GM12878 (cell line): ENCODE results near the gene SARM1. TPM values are rescaled to one million over a fixed set of nuclear protein-coding genes. Genes with fewer than 3 reads are reported as not detected.

Experiments
- ATAC-seq: fragments of 200-7000 bp; cut with Tn5 transposase; 3 replicates; pipeline ENCODE4 v1.9.1; 2020; ENCODE audit warnings: mild to moderate bottlenecking, moderate library complexity
- BruUV-seq: library from RNA; stranded (reverse); fragments of 400-500 nt; replicated peaks from 2 replicates; lab custom pipeline; 2021; lab: Mats Ljungman, UMichigan
- CTCF ChIA-PET: fragments of 300-600 bp; sonication (Branson Sonifier 250); formaldehyde crosslinking; extraction: SDS; loops from one replicate; lab custom pipeline; 2021; ENCODE audit warnings: inconsistent platforms; lab: Yijun Ruan, JAX
- POLR2A ChIA-PET: fragments of 350-600 bp; formaldehyde crosslinking; extraction: SDS; loops from one replicate; lab custom pipeline; 2021; ENCODE audit warnings: inconsistent platforms; lab: Charles Lee
- RAD21 ChIA-PET: fragments of 300-600 bp; sonication (Branson Sonifier 250); formaldehyde crosslinking; loops from one replicate; lab custom pipeline; 2023; ENCODE audit warnings: antibody characterized with exemption; ENCODE audit not compliant: unreplicated experiment; lab: Charles Lee
- SMC1A ChIA-PET: fragments of 300-600 bp; sonication (Branson Sonifier 250); formaldehyde crosslinking; loops from one replicate; lab custom pipeline; 2023; ENCODE audit not compliant: unreplicated experiment, uncharacterized antibody; lab: Charles Lee
- DNase-seq: peaks from one replicate; pipeline ENCODE4 v3.0.0-alpha.2; 2011; ENCODE audit warnings: low read depth, low spot score
- FAIRE-seq: peaks from 3 replicates; lab custom pipeline; 2011; peaks lifted over from hg19 to GRCh38; lab: Jason Lieb, UNC
- H2AFZ ChIP-seq: 2 replicates; pipeline ENCODE4 v1.6.0; 2011; ENCODE audit warnings: low read depth, low read length, control low read depth; ENCODE audit not compliant: control insufficient read depth
- H3K27ac ChIP-seq: 2 replicates; pipeline ENCODE4 v1.5.1; 2011; ENCODE audit warnings: control low read depth; ENCODE audit not compliant: control insufficient read depth, insufficient read depth
- H3K27me3 ChIP-seq, 2 experiments: replicated peaks in 1 of 2; 2 replicates each; pipeline versions ENCODE4 v1.6.0 to v1.6.1; 2011; ENCODE audit warnings: low read length in 1 of 2; ENCODE audit not compliant: control insufficient read depth in 2 of 2, insufficient read depth in 2 of 2
- H3K36me3 ChIP-seq, 2 experiments: 2 replicates each; pipeline ENCODE4 v1.5.1; 2011; ENCODE audit warnings: low read length in 1 of 2; ENCODE audit not compliant: control insufficient read depth in 2 of 2, insufficient read depth in 2 of 2
- H3K4me1 ChIP-seq: 2 replicates; pipeline ENCODE4 v1.6.1; 2011; ENCODE audit warnings: mild to moderate bottlenecking, low read length, moderate library complexity, mixed read lengths; ENCODE audit not compliant: control insufficient read depth, insufficient read depth
- H3K4me2 ChIP-seq: 2 replicates; pipeline ENCODE4 v1.6.0; 2011; ENCODE audit warnings: control low read depth; ENCODE audit not compliant: control insufficient read depth, insufficient read depth
- H3K4me3 ChIP-seq: fragments of 200-600 bp; sonication (generic); 2 replicates; pipeline ENCODE4 v1.5.1; 2016
- H3K79me2 ChIP-seq: 2 replicates; pipeline ENCODE4 v1.6.0; 2011; ENCODE audit warnings: low read length; ENCODE audit not compliant: control insufficient read depth, insufficient read depth
- H3K9ac ChIP-seq: 2 replicates; pipeline ENCODE4 v1.8.0; 2011; ENCODE audit warnings: low read length, control low read depth, mixed read lengths; ENCODE audit not compliant: control insufficient read depth, insufficient read depth
- H3K9me3 ChIP-seq: replicated peaks from 3 replicates; pipeline ENCODE4 v1.5.1; 2011; ENCODE audit warnings: mild to moderate bottlenecking, low read length; ENCODE audit not compliant: control insufficient read depth, insufficient read depth
- H4K20me1 ChIP-seq: 2 replicates; pipeline ENCODE4 v1.6.0; 2011; ENCODE audit not compliant: control insufficient read depth, insufficient read depth
- ATF7 ChIP-seq: fragments of 450-650 bp; IDR thresholded peaks from 2 replicates; pipeline ENCODE4 v1.6.1; 2016; ENCODE audit warnings: low read depth, mild to moderate bottlenecking
- BACH1 ChIP-seq: fragments of 450-650 bp; IDR thresholded peaks from 2 replicates; pipeline ENCODE4 v1.6.1; 2017; ENCODE audit warnings: mild to moderate bottlenecking, borderline replicate concordance
- CTCF ChIP-seq, 3 experiments: IDR thresholded peaks in 2 of 3; conservative IDR thresholded peaks in 1 of 3; 2 replicates each; pipeline ENCODE4 v1.5.1; 2011; ENCODE audit warnings: low read depth in 3 of 3, low read length in 3 of 3, mild to moderate bottlenecking in 3 of 3, control low read depth in 2 of 3, moderate library complexity in 2 of 3, inconsistent platforms in 1 of 3, mixed read lengths in 1 of 3; ENCODE audit not compliant: control insufficient read depth in 2 of 3, insufficient read depth in 1 of 3; ENCODE audit errors: extremely low read depth in 1 of 3
- EZH2 ChIP-seq: IDR thresholded peaks from 2 replicates; pipeline ENCODE4 v1.6.1; 2012; ENCODE audit warnings: low read depth, mild to moderate bottlenecking, control low read depth, inconsistent platforms, low read length, borderline replicate concordance; ENCODE audit not compliant: control insufficient read depth
- IRF5 ChIP-seq: fragments of 450-650 bp; IDR thresholded peaks from 2 replicates; pipeline ENCODE4 v1.6.1; 2017; ENCODE audit warnings: borderline replicate concordance
- LARP7 ChIP-seq: fragments of 450-650 bp; IDR thresholded peaks from 2 replicates; pipeline ENCODE4 v1.6.1; 2017; ENCODE audit warnings: mild to moderate bottlenecking
- MAX ChIP-seq: IDR thresholded peaks from 2 replicates; pipeline ENCODE4 v1.6.1; 2012; ENCODE audit warnings: low read depth, low read length, improper control_type of control experiment
- MYB ChIP-seq: fragments of 150-350 bp; IDR thresholded peaks from 2 replicates; pipeline ENCODE4 v1.6.1; 2014; ENCODE audit warnings: mild to moderate bottlenecking, low read depth, low read length, borderline replicate concordance
- NRF1 ChIP-seq: conservative IDR thresholded peaks from 2 replicates; pipeline ENCODE4 v1.6.1; 2011; ENCODE audit warnings: mild to moderate bottlenecking, low read depth, low read length, improper control_type of control experiment
- RAD21 ChIP-seq: IDR thresholded peaks from 2 replicates; pipeline ENCODE4 v1.6.1; 2011; ENCODE audit warnings: mild to moderate bottlenecking, low read depth, low read length, moderate library complexity; ENCODE audit not compliant: insufficient read depth
- ZNF622 ChIP-seq: fragments of 450-650 bp; IDR thresholded peaks from 2 replicates; pipeline ENCODE4 v1.6.1; 2017; ENCODE audit warnings: mild to moderate bottlenecking, inconsistent platforms
- WGBS: methylation state at CpG from one replicate; pipeline ENCODE4 v1.1.6; 2016; ENCODE audit warnings: low lambda C conversion rate; ENCODE audit not compliant: insufficient replicate concordance, insufficient coverage; ENCODE audit errors: missing lambda C conversion rate; 5-methylcytosine and 5-hydroxymethylcytosine counted together
- in situ Hi-C: fragments of 300-500 bp; cut with MboI; formaldehyde crosslinking; loops from 9 replicates; pipeline ENCODE4 v1.14.3; 2018; ENCODE audit warnings: mixed read lengths
- intact Hi-C: fragments of 100-400 bp; cut with micrococcal nuclease; formaldehyde crosslinking; loops from one replicate; pipeline ENCODE4 v1.14.2; 2022; ENCODE audit not compliant: unreplicated experiment
- polyA plus RNA-seq, 11 experiments: library from polyadenylated mRNA; depleted of rRNA in 4 of 11; unstranded in 6 of 11; stranded (reverse) in 5 of 11; fragments of >200 nt; fragmentation: Nextera tagmentation in 4 of 11; fragmentation: Illumina TruSeq in 1 of 11; extraction: Ambion mirVana in 4 of 11; extraction: Trizol in 1 of 11; gene quantifications; 1 replicate in 1 of 11; 2 replicates in 10 of 11; pipeline versions ENCODE4 v1.2.1 to v1.2.3, GENCODE V29; 2011 to 2016; ENCODE audit warnings: inconsistent platforms in 2 of 11, missing spikeins in 2 of 11, low read depth in 1 of 11
- total RNA-seq, 4 experiments: library from RNA; depleted of rRNA in 3 of 4; stranded (reverse); fragments of >200 nt in 3 of 4; fragmentation: Illumina TruSeq in 1 of 4; extraction: Trizol in 1 of 4; gene quantifications; 2 replicates each; pipeline versions ENCODE4 v1.2.1 to v1.2.3, GENCODE V29; 2013 to 2021

SARM1 gene
- total and polyA plus RNA-seq, 10 of the 15 experiments (the other 5 are each of a cell fraction or from before 2014, with no cell fraction given), result 0.56 to 25.3 (median 11.9) TPM

GRCh38 chr17:28425206-28425605 is 53.7 kb downstream of the SARM1 start:
- DNase-seq (no peak), FAIRE-seq (no peak), ATAC-seq (no peak)
- no peak for TF ChIP-seq LARP7
- no peak for TF ChIP-seq ATF7
- TF ChIP-seq IRF5, result no peak
- no peak for TF ChIP-seq MYB
- TF ChIP-seq BACH1, result no peak
- TF ChIP-seq EZH2, result no peak
- ChIA-PET SMC1A (interaction anchor here (0.6 to 1.1 kb wide), 2 partner anchors 10 to 36 kb away, joined by 3 read pairs; no protein-coding TSS in a partner anchor), RAD21 (no interaction called here), CTCF (interaction anchor here (0.6 kb wide), 1 partner anchor 450 kb away, joined by 5 read pairs; no protein-coding TSS in a partner anchor), POLR2A (no interaction called here)
- 52% methylated on average over 13 of the region's 13 CpGs for WGBS
- Histone ChIP-seq H3K4me3 (no peak overlapping the region), H3K4me2 (no peak overlapping the region), H4K20me1 (no peaks in the 10 kb centered on the region), H3K27ac (no peak overlapping the region), H3K79me2 (no peaks in the 10 kb centered on the region), H3K36me3 (no peaks in the 10 kb centered on the region), H3K9ac (no peak overlapping the region), H2AFZ (no peak overlapping the region), H3K9me3 (no peaks in the 10 kb centered on the region), H3K27me3 (no peaks in the 10 kb centered on the region; a peak in 1 of 4 replicates), H3K4me1 (no peaks in the 10 kb centered on the region; the same call in 1 of the 2 replicates)
- in situ Hi-C loops, result no loop called here
- intact Hi-C loops, result no loop called here
- no TSS peak for BruUV-seq

GRCh38 chr17:28426081-28426519 is 54.6 kb downstream of the SARM1 start:
- H3K4me1 ChIP-seq, result no peaks in the 10 kb centered on the region; the same call in 1 of the 2 replicates
- H3K27ac ChIP-seq, result no peak overlapping the region
- no peaks in the 10 kb centered on the region; a peak in 1 of 4 replicates for H3K27me3 ChIP-seq
- H3K79me2 ChIP-seq, result no peaks in the 10 kb centered on the region
- no peak overlapping the region for H2AFZ ChIP-seq
- ATAC-seq (peak; percentile 78), DNase-seq (no peak), FAIRE-seq (no peak)
- no peak overlapping the region for H3K4me3 ChIP-seq
- H4K20me1 ChIP-seq, result no peaks in the 10 kb centered on the region
- in situ Hi-C loops, result no loop called here
- SMC1A ChIA-PET, result interaction anchor here (0.6 kb wide), 1 partner anchor 9 kb away, joined by 3 read pairs; no protein-coding TSS in a partner anchor
- H3K9me3 ChIP-seq, result no peaks in the 10 kb centered on the region
- CTCF ChIA-PET, result interaction anchor here (1.0 kb wide), 1 partner anchor 9 kb away, joined by 3 read pairs; no protein-coding TSS in a partner anchor
- WGBS, result 39% methylated on average over 9 of the region's 9 CpGs
- BruUV-seq, result no TSS peak
- H3K4me2 ChIP-seq, result no peak overlapping the region
- H3K9ac ChIP-seq, result no peak overlapping the region
- TF ChIP-seq RAD21, result 0 out of 2 replicates have a peak, but pooled peaks have one; percentile 6
- no peak for TF ChIP-seq MAX
- no peak for TF ChIP-seq ZNF622
- no peak for TF ChIP-seq NRF1
- TF ChIP-seq CTCF (IDR thresholded peaks at IDR 0.05 in 2 of 3, conservative IDR thresholded peaks at IDR 0.05 in 1 of 3; ENCODE audit: control insufficient read depth in 2 of 3, extremely low read depth in 1 of 3, insufficient read depth in 1 of 3, low read depth in 3 of 3, low read length in 3 of 3), result peak in 2 of 3 experiments; percentile 38 to 41; a peak in 3 of 6 replicates
- RAD21 ChIA-PET, result no interaction called here
- no peaks in the 10 kb centered on the region for H3K36me3 ChIP-seq
- POLR2A ChIA-PET, result no interaction called here
- intact Hi-C loops, result no loop called here
